GM12891 (cell line): Measurements from ENCODE around the gene PSMC1.

Experiments used
- POLR2A ChIP-seq: IDR thresholded peaks from 2 replicates; pipeline ENCODE4 v1.6.1; 2011; ENCODE audit warnings: low read depth, low read length, control low read depth
- POLR2AphosphoS5 ChIP-seq: IDR thresholded peaks from 2 replicates; pipeline ENCODE4 v1.6.1; 2011; ENCODE audit warnings: low read depth, low read length, control low read depth
- POU2F2 ChIP-seq: IDR thresholded peaks from 2 replicates; pipeline ENCODE4 v1.6.1; 2011; ENCODE audit warnings: low read depth, mild to moderate bottlenecking, control low read depth, low read length, moderate library complexity

- TF ChIP-seq POLR2AphosphoS5, result no peak
- TF ChIP-seq POLR2A, result no peak
- TF ChIP-seq POU2F2, result no peak
These were observed 43.1 kb upstream of the PSMC1 start for GRCh38 chr14:90213099-90213748.
